ENCODE results near the gene DCUN1D1. TPM values are rescaled to one million over a fixed set of nuclear protein-coding genes. Genes with fewer than 3 reads are reported as not detected.

DCUN1D1 gene
- total RNA-seq, 3 donors from 2014 or later (not counting 1 experiment from before 2014, with no cell fraction given) = 46.5 to 62.0 (median 51.7) TPM

GRCh38 chr3:182971637-182972036, 8.7 kb downstream of the DCUN1D1 start:
- Histone ChIP-seq H3K27ac (ENCODE audit: low read length) (no peak overlapping the region), H3K4me1 (ENCODE audit: control insufficient read depth, insufficient read depth, low read length) (peaks cover 11% of the 10 kb centered on the region), H3K27me3 (ENCODE audit: control insufficient read depth, insufficient read depth, low read length) (no peaks in the 10 kb centered on the region), H3K36me3 (ENCODE audit: control insufficient read depth, insufficient read depth, low read length) (no peaks in the 10 kb centered on the region), H3K4me3 (ENCODE audit: low read length) (no peak overlapping the region), H3K9me3 (ENCODE audit: control insufficient read depth, insufficient read depth, low read length) (peaks cover 4% of the 10 kb centered on the region)
- Mint-ChIP-seq H3K27me3 (ENCODE audit: low read depth in 2 of 2) (no peaks in the 10 kb centered on the region), H3K4me3 (no peak overlapping the region), H3K36me3 (no peaks in the 10 kb centered on the region), H3K27ac (peak overlapping the region in 1 of 2 donors; percentile 18), H3K4me1 (peaks cover 21 to 35% of the 10 kb centered on the region in 2 donors), H3K9me3 (no peaks in the 10 kb centered on the region)
- TF ChIP-seq, protein P1, sequence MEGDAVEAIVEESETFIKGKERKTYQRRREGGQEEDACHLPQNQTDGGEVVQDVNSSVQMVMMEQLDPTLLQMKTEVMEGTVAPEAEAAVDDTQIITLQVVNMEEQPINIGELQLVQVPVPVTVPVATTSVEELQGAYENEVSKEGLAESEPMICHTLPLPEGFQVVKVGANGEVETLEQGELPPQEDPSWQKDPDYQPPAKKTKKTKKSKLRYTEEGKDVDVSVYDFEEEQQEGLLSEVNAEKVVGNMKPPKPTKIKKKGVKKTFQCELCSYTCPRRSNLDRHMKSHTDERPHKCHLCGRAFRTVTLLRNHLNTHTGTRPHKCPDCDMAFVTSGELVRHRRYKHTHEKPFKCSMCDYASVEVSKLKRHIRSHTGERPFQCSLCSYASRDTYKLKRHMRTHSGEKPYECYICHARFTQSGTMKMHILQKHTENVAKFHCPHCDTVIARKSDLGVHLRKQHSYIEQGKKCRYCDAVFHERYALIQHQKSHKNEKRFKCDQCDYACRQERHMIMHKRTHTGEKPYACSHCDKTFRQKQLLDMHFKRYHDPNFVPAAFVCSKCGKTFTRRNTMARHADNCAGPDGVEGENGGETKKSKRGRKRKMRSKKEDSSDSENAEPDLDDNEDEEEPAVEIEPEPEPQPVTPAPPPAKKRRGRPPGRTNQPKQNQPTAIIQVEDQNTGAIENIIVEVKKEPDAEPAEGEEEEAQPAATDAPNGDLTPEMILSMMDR (IDR thresholded peaks at IDR 0.05) = no peak
- no CpG with 5 or more reads among the region's 2 CpGs for WGBS (ENCODE audit: insufficient coverage)
- intact Hi-C loops (cut with micrococcal nuclease) = no loop called here
- DNase-seq (no peak), ATAC-seq (no peak)

- TF ChIP-seq, protein P1 (IDR thresholded peaks at IDR 0.05) = no peak
- peaks cover 4% of the 10 kb centered on the region for H3K9me3 ChIP-seq (ENCODE audit: control insufficient read depth, insufficient read depth, low read length)
- H3K27ac ChIP-seq (ENCODE audit: low read length) = no peak overlapping the region
- Mint-ChIP-seq H3K4me3 (no peak overlapping the region), H3K27ac (no peak overlapping the region), H3K36me3 (no peaks in the 10 kb centered on the region), H3K27me3 (ENCODE audit: low read depth in 2 of 2) (no peaks in the 10 kb centered on the region), H3K4me1 (peaks cover 28 to 36% of the 10 kb centered on the region in 2 donors), H3K9me3 (no peaks in the 10 kb centered on the region)
- peaks cover 17% of the 10 kb centered on the region for H3K4me1 ChIP-seq (ENCODE audit: control insufficient read depth, insufficient read depth, low read length)
- H3K4me3 ChIP-seq (ENCODE audit: low read length) = no peak overlapping the region
- H3K36me3 ChIP-seq (ENCODE audit: control insufficient read depth, insufficient read depth, low read length) = no peaks in the 10 kb centered on the region
- intact Hi-C loops (cut with micrococcal nuclease) = no loop called here
- ATAC-seq = no peak
- DNase-seq = no peak
- 94% methylated on average over 3 of the region's 3 CpGs for WGBS (ENCODE audit: insufficient coverage)
- H3K27me3 ChIP-seq (ENCODE audit: control insufficient read depth, insufficient read depth, low read length) = no peaks in the 10 kb centered on the region
These were observed 9.4 kb downstream of the DCUN1D1 start for GRCh38 chr3:182970811-182971418.

DNA sequence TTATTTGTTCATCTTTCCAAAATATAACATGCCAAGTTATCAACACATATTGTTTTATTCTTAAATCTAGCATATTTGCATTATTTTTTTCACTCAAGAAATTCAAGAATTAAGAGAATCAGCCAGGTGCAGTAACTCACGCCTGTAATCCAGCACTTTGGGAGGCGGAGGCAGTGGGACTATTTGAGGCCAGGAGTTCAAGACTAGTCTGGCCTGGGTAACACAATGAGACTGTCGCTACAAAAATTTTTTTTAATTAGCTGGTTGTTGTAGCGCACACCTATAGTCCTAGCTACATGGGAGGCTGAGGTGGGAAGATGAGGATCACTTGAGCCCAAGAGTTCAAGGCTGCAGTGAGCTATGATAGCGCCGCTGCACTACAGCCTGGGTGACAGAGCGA, 10.5 kb downstream of the DCUN1D1 start:
- H3K36me3 ChIP-seq (ENCODE audit: control insufficient read depth, insufficient read depth, low read length) = no peaks in the 10 kb centered on the region
- TF ChIP-seq, protein P1 (IDR thresholded peaks at IDR 0.05) = no peak
- no peak overlapping the region for H3K27ac Mint-ChIP-seq
- DNase-seq (no peak), ATAC-seq (no peak)
- no peak overlapping the region for H3K4me3 ChIP-seq (ENCODE audit: low read length)
- peaks cover 19% of the 10 kb centered on the region for H3K4me1 ChIP-seq (ENCODE audit: control insufficient read depth, insufficient read depth, low read length)
- H3K27me3 Mint-ChIP-seq (ENCODE audit: low read depth in 2 of 2) = no peaks in the 10 kb centered on the region
- 98% methylated on average over 4 of the region's 7 CpGs for WGBS (ENCODE audit: insufficient coverage)
- no peak overlapping the region for H3K4me3 Mint-ChIP-seq
- no peaks in the 10 kb centered on the region for H3K9me3 Mint-ChIP-seq
- H3K9me3 ChIP-seq (ENCODE audit: control insufficient read depth, insufficient read depth, low read length) = peaks cover 4% of the 10 kb centered on the region
- no peaks in the 10 kb centered on the region for H3K27me3 ChIP-seq (ENCODE audit: control insufficient read depth, insufficient read depth, low read length)
- peaks cover 35 to 38% of the 10 kb centered on the region in 2 donors for H3K4me1 Mint-ChIP-seq
- intact Hi-C loops (cut with micrococcal nuclease) = loop anchor here (5.0 to 10.0 kb wide), 2 partner anchors 53 to 175 kb away; partner anchors contain the start of gene ATP11B
- no peak overlapping the region for H3K27ac ChIP-seq (ENCODE audit: low read length)
- H3K36me3 Mint-ChIP-seq = no peaks in the 10 kb centered on the region

DNA sequence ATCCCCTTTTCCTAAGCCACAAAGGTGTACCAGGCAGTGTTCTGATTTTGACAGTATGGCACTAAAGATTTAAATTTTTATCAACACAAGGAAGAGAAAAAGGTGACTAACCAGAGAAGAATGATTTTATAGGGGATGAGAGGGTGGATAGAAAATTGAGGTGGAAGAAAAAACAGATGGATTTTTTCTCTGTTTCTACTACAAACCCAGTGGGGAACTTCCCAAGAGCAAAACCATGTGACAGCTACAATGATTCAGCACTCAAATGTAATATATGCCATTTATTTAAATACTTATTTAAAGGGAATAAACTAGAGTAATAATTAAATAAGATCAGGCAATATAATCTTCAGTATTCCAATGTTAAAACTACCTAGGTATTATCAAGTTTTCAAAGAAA, 11.1 kb downstream of the DCUN1D1 start:
- Histone ChIP-seq H3K4me3 (ENCODE audit: low read length) (no peak overlapping the region), H3K4me1 (ENCODE audit: control insufficient read depth, insufficient read depth, low read length) (peaks cover 19% of the 10 kb centered on the region), H3K27ac (ENCODE audit: low read length) (no peak overlapping the region), H3K9me3 (ENCODE audit: control insufficient read depth, insufficient read depth, low read length) (peaks cover 4% of the 10 kb centered on the region), H3K36me3 (ENCODE audit: control insufficient read depth, insufficient read depth, low read length) (no peaks in the 10 kb centered on the region), H3K27me3 (ENCODE audit: control insufficient read depth, insufficient read depth, low read length) (no peaks in the 10 kb centered on the region)
- Mint-ChIP-seq H3K9me3 (no peaks in the 10 kb centered on the region), H3K27ac (peak overlapping the region; percentile 15 to 24), H3K36me3 (no peaks in the 10 kb centered on the region), H3K4me1 (peaks cover 36 to 42% of the 10 kb centered on the region in 2 donors), H3K27me3 (ENCODE audit: low read depth in 2 of 2) (no peaks in the 10 kb centered on the region), H3K4me3 (no peak overlapping the region)
- ATAC-seq (no peak), DNase-seq (no peak)
- intact Hi-C loops (cut with micrococcal nuclease) = loop anchor here (5.0 to 10.0 kb wide), 2 partner anchors 52 to 174 kb away; partner anchors contain the start of gene ATP11B
- TF ChIP-seq, protein P1 (IDR thresholded peaks at IDR 0.05) = no peak

Measured in natural killer cell (primary cell).